Measurements from ENCODE around the gene PDE1C.
A peak's percentile ranks its signal among the peaks of the same experiment; 100 is the strongest.

PDE1C gene

DNA sequence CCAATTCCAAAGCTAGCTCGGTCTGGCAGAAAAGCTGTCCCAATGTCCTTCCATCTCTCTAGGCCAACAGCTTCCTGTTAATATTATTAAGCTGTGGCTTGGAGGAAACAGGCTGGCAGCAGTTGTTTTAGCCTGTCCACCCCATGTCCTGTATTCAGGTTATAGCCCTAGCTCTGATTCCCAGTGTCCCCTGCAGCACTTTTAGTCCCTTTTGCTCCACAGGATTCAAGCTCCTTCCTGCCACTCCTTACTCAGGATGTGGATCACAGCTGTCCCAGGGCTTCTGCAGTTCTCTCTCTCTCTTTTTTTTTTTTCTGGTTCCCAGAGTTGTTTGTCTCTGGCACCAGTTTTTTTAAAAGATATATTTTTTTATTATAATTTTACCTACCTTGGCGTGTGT lies 298.0 kb downstream of the PDE1C start:
- DNase-seq (ENCODE audit: low spot score), result no peak

DNA sequence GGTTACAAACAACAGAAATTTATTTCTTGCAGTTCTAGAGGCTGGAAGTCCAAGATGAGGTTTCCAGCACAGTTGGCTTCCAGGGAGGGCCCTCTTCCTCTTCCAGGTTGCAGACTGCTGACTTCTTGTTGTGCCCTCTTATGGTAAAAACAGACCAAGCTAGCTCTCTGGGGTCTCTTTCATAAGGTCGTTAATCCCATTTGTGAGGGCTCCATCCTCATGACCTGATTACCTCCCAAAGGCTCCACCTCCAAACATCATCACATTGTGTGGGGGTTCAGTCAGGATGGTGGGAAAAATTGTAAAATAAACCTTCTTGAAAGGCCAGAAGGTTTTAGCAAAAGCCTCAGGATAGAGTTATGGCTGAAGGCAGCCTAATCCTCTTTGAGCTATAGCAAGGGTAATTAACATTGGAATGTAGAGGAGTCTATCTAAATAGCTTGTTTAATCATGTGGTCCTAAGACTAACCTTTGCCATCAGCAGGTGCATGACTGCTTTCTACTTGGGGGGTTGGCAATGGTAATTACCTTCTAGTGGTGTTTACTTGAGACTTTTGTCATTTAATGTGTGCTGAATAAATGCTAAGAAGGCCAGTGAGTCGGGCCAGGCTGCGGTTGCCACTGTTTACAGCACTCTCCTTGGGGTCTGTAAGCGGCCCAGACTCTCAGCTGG lies 302.4 kb downstream of the PDE1C start:
- DNase-seq (ENCODE audit: low spot score), result no peak

DNA sequence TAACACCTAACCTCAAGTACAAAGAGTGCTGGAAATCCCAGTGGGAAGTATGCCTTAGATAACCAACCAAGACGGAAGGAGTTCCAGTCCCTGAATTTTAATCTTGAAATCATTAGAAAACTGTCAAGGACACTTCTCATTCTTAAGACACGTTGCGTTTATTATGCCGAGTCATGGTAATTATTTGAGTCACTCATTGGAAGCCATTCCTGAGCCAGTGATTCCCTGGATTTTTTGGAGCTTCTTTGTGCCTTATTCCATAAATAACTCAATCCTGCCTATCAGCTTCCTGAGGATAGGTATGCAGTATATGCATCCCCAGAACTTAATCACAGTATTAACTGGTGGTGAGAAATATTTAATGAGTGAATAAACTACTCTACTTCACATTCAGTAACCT lies 305.7 kb downstream of the PDE1C start:
- DNase-seq (ENCODE audit: low spot score), result no peak

DNA sequence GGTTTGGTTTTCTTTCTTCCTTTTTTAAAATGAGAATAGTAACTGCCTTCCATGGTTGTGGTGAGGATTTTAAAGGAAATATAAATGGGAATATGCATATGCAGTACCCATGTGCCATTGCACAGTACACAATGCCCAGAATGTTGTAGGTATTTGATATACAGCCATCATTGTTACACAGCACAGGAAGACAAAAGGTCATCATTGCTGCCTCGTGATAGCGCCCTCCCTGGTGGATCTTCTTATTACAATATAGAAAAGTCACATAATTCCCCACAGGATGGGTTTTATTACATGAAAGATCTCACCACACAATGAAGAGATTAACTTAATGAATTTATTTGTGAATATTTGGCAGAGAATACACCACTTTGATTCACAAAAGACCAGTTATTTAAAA lies 306.7 kb downstream of the PDE1C start:
- no peak for DNase-seq (ENCODE audit: low spot score)

DNA sequence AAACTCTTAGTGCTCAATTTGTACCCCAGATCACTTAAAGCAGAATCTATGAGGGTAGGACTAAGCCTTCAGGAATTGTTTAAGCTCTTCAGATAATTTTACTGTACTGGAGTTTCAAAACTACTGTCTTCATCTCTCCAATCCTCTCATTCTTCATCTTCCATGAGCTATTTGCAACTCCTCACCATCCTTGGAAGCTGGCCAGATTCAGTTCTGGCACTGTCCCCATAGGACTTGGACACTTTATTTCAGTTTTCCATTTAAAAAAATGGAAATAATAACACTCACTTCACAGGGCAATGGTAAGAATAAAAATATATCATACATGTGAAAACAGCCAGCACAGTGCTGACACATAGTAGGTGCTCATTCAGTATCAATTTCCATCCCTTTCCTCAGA lies 308.6 kb downstream of the PDE1C start:
- no peak for DNase-seq (ENCODE audit: low spot score)

DNA sequence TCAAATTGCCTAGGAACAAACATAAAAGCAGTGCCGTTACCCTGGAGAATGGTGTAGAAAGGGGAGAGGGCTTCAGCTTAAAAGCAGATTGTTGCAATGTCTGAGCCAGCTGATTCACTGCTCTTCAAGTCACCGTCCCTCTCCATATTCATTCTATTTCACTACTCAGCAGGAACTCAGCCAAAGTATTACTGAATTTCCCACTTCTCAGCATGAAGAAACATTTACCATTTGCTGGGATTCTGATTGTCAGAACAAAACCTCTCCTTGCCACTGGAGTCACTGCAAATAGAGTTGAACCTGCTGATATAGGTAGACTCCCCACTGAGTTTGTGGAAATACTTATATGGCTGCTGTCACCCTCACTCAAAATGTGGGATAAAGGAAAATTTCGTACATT lies 311.5 kb downstream of the PDE1C start:
- no peak for DNase-seq (ENCODE audit: low spot score)

DNA sequence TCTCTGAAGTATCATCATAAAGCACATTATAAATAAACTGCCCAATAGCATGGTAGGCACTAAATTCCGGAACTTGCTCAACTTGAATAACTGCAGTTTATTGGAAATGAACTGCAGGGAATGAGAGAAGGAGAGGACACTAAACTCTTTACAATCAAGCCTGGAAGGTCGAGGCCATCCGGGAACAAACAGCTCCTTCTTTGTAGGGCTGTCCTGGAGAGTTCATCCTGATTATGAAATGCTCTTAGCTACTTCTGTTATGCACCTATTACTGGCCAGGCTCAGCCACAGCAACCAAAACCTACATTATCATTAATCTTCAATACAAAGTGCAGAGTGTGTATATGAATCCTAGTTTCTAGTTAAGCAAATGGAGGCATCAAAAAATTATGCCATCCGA lies 318.5 kb downstream of the PDE1C start:
- DNase-seq (ENCODE audit: low spot score), result no peak

DNA sequence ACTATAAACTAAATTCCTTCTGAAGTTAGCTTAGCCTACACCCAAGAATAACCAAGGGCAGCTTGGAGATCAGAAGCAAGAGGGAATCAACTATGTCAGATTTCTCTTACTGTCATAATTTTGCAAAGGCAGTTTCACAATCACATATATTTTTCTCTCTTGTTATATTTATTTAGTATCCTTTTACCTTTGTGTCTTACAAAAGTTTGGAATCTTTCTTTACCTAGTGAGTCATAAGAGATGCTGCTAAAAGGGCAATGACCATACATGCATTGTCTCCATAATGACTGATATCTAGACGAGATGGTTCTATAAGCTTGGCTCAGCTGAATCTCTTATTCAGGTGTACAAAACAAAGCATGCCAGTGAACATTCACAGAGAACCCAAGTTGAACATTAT lies 322.1 kb downstream of the PDE1C start:
- no peak for DNase-seq (ENCODE audit: low spot score)

DNA sequence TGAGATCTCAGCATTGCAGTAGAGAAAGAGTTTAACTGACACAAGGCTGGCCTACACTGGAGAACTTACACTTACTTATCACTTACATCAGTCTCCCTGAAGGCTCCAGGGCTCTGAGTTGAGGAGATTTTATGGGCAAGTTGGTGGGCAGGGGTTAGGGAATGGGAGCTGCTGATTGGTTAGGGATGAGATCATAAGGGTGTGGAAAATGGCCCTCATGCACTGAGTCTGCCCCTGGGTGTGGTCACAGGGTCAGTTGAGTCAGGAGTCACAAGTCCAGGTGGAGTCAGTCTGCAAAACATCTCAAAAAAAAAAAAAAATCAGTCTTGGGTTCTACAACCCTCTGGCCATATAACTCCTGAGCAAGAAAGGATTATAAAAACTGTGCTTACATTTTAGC lies 322.7 kb downstream of the PDE1C start:
- no peak for DNase-seq (ENCODE audit: low spot score)

DNA sequence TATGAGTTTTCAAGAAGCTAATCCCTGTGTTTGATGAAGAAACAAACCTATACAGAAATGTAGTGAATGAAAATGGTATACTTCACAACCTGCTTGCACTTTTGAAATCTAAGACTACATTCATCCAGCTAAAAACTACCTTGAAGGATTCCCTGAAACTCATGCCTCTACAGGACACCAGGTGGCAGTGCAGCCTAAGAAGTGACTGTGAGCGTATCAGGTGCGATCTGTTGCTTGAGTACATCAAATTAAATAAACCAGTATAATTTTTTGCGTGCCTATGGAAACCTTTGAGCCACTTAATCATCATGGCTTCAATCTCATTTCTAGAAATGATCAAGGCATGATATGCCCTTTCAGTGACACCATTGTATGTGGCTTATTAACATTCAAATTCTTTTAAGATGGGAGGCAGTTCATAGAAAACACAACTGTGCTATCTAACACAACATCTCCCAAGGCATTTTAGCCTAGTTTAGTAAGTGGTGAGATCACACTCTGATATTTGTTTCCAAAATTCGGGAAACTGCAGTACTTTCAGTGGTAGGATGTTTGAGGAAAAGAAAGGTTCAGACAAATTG lies 325.8 kb downstream of the PDE1C start:
- peak; percentile 16 for DNase-seq (ENCODE audit: low spot score)

DNA sequence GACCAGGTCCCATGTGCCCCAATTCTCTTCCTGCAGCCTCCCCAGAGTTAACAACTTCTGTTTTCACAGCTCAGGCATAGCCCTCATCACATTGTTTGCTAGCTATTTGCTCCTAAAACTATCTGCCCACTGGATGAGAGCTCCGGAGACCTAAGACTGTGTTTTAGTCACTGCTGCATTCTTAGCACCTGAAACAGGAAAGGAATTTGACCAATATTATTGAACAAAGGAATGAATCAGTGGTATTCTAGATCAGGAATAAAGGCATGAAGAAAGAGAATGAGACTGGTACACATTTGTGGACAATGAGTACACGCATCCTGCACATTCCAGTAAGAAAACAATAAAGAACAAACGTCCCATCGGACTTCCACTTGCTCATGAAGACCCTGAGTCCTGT lies 328.4 kb downstream of the PDE1C start:
- no peak for DNase-seq (ENCODE audit: low spot score)

DNA sequence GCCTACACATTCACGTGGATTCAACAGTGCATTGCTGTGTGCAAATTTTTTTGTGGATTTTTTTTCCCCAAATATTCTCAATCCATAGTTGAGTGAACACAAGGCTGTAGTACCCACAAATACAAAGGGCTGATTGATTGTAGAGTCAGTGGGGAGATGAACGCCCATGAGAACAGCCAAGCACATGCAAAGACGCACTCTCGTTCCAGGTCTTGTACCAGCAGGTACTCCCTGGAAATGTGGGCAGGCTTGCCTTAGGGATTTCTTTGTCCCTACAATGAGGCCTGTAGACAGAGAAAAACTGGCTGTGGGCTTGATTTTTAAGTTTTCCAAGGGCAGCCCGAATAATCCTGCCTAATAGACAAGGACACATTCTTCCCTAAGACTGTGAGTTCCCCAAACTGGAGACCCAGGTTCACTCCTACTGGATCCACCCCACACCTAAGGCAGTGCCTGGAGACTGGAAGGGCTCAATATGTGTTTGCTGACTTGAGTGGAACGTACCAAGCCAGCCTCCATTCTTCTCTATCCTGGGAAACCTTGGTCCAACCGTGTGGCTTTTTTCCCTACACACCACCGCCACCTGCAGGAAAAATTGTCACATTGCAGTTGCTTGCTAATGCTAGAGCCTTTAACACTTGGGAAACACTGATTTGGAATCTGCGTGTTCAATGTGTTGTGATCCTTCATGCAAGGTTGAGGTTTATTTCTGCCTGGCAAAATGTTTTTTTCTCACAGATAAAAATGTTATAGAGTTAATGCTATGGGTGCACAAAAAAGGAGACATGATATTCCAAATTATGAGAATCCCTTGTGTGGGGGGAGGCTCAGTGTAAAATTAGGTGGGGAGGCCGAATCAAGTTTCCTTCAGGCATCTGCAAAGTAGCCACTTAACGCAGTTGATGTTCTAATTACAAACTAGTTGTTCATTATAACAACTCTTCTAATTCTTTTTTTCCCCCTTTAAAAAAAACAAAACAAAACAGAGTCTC lies 333.9 kb downstream of the PDE1C start:
- DNase-seq (ENCODE audit: low spot score), result peak; percentile 30

DNA sequence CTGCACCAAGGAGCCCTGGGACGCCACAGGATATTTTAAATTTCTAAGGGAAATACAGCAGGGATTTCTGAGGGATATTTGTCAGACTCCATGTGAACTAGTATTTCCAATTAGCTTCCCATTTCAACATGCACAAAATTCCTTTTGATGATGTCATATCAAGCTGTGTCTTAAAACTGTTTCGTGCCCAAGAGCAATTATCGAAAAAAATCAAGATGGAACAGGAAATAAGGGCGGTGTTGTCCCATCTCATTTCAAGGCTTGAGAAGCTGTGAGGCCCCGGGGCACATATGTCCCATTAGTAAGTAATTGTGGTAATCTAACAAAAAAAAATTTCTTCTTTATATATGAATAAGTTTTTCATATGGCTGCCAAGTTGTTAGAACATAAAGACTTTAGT lies 335.8 kb downstream of the PDE1C start:
- DNase-seq (ENCODE audit: low spot score), result no peak

DNA sequence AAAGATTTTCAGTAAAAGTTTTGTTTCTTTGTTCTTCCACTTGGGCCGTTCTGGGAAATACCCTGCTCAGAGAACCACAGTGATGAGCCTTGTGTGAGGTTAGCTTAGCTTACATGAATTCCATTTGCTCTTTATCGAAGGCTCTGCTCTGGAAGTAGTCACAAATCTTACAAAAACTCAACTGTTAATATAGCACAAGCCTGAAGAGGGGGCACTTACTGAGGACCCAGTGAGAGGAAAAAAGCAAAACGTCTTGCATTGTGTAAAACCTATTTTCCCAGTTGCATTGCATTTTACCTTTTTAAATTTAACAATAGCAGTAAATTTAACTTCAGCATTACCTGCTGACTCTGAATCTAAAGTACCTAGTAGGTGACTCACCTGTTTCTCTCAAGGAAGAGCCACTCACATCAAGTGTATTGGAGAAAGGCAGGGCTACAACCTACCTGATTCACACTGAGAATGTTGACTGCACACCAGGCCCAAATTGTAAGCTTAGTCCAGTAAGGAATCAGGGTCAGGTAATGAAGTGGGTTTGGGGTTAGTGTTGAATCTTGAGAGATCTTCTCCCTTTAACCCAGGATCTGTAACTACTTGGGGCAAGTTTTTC lies 340.9 kb downstream of the PDE1C start:
- no peak for DNase-seq (ENCODE audit: low spot score)

DNA sequence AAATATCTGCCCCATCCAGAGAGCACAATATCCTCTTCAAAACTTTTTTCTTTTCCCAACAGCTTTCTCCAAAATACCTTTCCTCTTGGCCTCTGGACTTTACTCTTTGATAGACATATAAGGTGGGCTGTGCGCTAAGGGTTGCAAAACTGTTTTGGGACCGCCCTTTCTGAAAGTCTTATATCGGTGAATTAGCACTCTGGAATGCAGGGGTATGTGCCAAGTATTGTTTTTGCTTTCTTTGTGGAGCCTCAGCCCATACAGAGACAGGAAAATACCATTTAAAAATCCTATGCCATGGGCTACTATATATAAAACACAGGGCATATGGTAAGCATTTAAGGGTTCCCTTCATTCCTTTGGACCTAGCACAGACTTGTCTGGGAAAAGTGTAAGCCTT lies 345.5 kb downstream of the PDE1C start:
- no peak for DNase-seq (ENCODE audit: low spot score)

DNA sequence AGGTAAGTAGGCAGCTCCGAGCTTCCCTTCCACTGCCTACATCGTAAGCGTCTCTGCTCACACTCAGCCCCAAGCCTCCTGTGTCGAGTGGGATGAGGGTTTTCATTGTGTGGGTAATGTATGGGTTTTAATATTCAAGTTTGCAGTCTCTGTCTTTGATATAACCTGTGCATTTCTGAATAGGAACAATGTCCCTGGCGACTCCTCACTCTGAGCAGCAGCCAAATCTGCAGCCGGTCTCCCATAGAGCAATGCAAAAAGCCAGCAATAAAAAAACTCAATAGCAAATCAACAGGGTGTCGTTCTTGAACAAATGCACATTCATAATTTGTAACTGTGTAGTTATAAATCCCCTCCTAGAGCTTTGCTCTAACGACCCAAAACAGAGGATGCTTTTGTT lies 349.8 kb downstream of the PDE1C start:
- DNase-seq (ENCODE audit: low spot score), result no peak

DNA sequence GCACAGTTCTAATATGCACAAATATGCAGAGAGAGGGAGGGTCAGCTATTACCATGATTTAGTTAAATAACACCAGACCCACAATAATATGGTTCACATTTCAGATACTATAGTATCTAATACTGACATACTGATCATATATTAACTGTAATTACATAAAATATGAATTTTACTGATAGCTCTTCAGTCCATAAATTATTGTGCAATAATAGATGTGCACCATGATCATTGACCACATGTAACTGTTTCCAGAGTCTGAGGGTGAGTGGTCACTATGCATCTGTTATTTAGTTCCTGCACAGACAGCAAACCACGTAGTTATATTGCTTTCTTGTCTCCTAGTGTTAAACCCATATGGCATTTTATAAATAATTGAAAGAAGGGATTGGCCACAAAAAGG lies 353.9 kb downstream of the PDE1C start:
- no peak for DNase-seq (ENCODE audit: low spot score)

DNA sequence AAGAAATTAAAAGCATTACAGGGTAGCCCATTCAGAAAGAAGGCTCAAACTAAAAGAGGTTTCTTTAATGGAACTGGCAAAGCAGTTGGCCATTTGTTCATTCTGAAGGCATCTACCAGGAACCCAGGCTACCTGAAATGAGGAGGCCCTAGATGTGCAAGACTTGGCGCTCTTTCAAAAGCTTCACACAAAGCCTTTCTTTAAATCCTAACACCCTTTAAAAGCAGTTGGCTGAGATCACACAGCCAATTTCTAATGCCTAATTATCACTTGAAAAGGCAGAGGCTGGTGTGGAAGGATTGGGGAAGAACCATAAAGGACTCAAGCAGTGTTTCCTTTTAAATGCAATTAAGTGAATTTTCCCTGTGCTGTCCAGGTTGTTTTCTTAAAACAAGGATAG lies 360.0 kb downstream of the PDE1C start:
- no peak for DNase-seq (ENCODE audit: low spot score)

DNA sequence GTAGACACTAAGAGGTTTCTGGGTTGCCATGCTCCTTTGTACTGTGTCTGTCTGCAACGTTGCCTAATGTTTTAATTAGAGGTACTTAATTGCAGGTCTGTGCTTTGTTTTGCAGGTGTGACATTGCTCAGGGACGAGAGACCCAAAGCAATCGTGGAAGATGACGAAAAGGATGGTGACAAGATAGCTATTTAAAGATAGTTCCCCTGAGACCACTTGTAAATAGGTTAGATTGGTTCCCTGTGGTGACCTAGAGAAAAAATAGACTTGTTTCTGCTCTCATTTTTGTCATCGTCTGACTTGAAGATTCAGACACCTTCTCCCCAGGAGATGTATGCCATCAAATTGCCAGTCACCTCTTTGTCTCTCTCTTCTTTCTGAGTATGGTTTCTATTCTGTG lies 363.1 kb downstream of the PDE1C start:
- DNase-seq (ENCODE audit: low spot score), result no peak

DNA sequence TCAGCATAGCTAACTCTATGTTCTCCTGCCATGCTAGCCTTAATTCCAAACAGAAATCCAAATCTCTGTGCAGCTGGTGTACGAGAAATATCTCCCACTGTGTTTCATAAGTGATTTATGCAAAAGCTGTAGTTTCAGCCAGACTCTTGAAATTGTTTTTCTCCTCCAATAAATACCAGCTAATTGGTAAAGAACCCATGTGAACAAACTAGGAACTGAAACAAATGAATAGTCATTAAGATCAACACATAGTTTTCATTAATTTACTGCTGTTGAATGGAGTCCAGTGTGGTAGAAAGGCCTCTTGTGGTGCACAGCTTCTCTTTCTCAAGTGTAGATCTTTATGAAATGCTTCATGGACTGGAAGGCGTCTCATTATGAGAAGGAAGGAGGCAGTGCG lies 364.8 kb downstream of the PDE1C start:
- no peak for DNase-seq (ENCODE audit: low spot score)

DNA sequence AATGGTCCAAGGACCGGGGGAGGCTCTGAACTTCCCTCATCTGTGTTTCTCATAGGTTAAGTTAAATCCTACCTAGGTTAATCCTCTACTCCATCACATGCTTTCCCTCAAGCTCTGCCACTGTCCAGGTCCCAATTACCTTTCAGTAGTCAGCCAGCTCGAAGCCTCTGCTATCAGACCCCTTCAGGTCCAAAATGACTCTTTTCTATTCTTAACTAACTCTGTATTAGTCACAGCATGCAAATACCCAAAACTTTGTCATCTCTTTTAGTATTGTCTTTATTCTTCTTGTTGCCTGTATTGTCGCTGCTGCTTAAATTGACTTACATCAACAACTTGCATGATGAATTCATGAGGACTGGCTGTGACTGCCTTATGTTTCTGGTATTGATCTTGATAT lies 367.9 kb downstream of the PDE1C start:
- no peak for DNase-seq (ENCODE audit: low spot score)

All from HuH-7.5 (cell line).